ENCODE data around the gene RPN2.

The RPN2 gene

DNA sequence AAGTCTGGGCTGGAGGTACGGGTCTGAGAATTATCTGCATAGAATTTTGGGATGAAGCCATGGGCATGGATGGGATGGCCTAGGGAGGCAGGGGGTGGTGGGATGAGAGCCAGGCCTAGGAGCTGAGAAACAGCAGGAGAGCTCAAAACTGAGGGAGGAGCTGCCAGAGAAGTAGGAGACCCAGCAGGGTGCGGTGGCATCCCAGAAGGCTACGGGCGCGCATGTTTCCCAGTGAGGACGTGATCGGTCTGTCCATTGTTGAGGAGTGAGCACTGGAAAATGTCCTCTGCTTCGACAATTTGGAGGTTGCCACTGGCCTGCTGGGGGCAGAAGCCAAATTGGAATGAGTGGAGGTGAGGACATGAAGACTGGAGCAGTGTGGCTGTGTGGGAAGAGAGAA is 14.7 kb downstream of the RPN2 start:
- H3K4me1 Mint-ChIP-seq, result peaks cover 52% of the 10 kb centered on the region
- DNase-seq (ENCODE audit: low spot score in 2 of 2) (no peak), ATAC-seq (ENCODE audit: low read depth) (no peak)
- H3K36me3 Mint-ChIP-seq, result peaks cover 16% of the 10 kb centered on the region
- no peaks in the 10 kb centered on the region for H3K27me3 Mint-ChIP-seq
- H3K27ac Mint-ChIP-seq, result no peak overlapping the region
- H3K4me3 Mint-ChIP-seq, result no peak overlapping the region
- no peaks in the 10 kb centered on the region for H3K9me3 Mint-ChIP-seq

DNA sequence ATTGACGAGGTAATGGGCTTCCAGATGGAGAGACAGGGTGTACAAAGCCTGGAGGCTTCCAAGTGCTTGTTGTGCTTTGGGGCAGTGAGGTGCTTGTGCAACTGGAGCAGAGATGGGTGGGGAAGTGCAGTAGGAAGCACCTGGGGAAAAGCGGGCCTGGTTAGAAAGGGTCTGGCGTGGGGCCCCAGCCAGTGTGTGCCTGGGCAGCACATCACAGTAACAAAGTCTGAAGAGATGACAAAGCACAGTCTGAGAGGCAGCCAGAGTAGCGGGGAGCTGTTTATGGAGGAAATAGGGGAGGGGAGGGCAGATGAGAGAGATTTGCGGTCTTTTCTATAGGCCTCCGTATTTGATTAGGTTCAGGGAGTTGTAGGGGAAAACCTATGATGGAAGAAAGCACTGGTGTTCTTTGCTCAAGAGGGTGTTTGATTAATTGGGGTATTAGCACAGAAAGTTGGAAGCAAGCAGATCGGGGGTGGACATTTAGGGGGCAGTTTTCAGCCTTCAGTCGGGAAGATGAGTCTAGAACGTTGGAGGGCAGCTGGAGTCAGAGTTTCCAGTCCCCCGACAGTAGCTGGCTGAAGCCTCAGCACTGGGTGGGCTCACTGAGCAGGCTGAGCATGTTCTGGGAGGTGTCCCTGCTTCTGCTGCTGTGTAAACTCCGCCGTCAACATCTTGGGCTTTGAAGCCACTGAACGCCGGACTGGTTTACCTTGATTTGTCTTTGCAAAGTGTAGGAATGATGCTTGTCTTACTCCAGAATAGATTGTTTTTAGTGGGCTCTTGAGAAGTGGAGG is 15.7 kb downstream of the RPN2 start:
- H3K27ac Mint-ChIP-seq, result no peak overlapping the region
- no peak overlapping the region for H3K4me3 Mint-ChIP-seq
- H3K9me3 Mint-ChIP-seq, result no peaks in the 10 kb centered on the region
- ATAC-seq (ENCODE audit: low read depth) (no peak), DNase-seq (ENCODE audit: low spot score in 2 of 2) (no peak)
- H3K4me1 Mint-ChIP-seq, result peaks cover 44% of the 10 kb centered on the region
- H3K27me3 Mint-ChIP-seq, result no peaks in the 10 kb centered on the region
- H3K36me3 Mint-ChIP-seq, result peaks cover 19% of the 10 kb centered on the region

DNA sequence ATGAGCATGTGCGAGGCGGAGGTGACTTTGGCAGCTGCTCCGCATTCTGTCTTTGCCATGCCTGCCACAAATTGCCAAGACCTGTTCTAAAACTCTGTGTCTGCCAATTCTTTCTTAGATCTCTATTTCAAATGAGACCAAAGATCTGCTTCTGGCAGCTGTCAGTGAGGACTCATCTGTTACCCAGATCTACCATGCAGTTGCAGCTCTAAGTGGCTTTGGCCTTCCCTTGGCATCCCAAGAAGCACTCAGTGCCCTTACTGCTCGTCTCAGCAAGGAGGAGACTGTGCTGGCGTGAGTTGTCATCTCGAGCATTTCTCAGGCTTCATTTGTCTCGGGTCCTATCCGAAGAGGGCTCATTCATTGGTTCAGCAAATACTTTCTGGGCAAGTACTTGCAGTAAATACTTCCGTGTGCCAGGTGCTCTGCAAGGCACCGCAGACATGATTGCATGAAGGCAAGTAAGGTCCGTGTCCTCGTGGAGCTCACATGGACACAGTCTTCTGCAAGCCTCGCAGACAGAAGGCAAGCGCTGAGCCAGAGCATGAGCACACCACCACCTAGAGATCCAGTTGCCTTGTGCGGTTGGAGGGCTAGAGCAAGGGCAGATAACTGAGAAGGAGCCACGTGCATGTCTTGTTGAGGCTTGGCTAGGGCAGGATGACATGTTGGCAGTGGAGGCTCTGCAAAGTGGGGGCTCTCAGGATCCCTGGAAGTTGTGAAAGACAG is 20.0 kb downstream of the RPN2 start:
- no peaks in the 10 kb centered on the region for H3K9me3 Mint-ChIP-seq
- no peak overlapping the region for H3K27ac Mint-ChIP-seq
- H3K27me3 Mint-ChIP-seq, result no peaks in the 10 kb centered on the region
- H3K36me3 Mint-ChIP-seq, result peaks cover 14% of the 10 kb centered on the region
- DNase-seq (ENCODE audit: low spot score in 2 of 2) (no peak), ATAC-seq (ENCODE audit: low read depth) (no peak)
- no peak overlapping the region for H3K4me3 Mint-ChIP-seq
- peaks cover 19% of the 10 kb centered on the region for H3K4me1 Mint-ChIP-seq

GRCh38 chr20:37200376-37200775 is 21.2 kb downstream of the RPN2 start:
- Mint-ChIP-seq H3K36me3 (peaks cover 26% of the 10 kb centered on the region), H3K4me1 (peaks cover 10% of the 10 kb centered on the region), H3K4me3 (no peak overlapping the region), H3K9me3 (no peaks in the 10 kb centered on the region), H3K27ac (no peak overlapping the region), H3K27me3 (no peaks in the 10 kb centered on the region)
- ATAC-seq (ENCODE audit: low read depth) (no peak), DNase-seq (ENCODE audit: low spot score in 2 of 2) (no peak)

DNA sequence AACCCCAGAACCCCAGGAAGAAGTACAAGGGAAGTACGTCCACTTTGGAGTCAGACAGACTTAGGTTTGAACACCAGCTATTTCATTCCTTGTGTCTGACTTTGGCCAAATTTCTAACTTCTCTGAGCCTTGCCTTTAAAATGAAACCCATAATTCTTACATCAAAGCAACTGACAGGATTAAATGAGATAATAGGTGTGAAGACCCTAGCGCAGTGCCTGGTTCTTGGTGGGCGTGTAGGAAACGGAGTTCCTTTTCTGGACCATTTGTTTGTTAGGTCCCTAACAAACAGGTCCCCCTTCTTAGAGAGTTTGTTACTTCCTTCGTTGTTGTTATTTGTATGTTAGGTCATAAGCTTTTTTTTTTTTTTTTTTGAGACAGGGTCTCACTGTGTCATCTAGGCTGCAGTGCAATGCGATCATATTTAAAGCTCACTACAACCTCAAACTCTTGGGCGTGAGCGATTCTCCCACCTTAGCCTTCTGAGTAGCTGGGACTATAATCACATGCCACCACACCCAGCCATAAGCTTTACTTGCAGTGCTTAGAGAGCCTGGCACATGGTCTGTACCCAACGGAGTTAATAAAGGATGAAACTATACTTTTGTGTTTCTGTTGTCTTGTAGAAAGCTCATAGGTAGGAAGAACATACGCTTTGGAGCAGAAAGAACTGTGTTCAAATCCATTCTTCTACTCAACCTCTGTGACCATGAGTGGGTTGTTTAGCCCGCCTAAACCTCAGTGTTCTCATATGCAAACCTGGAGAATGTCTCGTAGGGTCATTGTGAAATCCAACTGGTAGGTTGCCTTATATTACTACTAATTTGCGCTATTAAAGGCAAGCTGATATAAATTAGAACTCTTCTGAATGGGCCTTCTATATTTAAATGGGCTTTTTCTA is 22.0 kb downstream of the RPN2 start:
- Mint-ChIP-seq H3K4me1 (peaks cover 9% of the 10 kb centered on the region), H3K9me3 (no peaks in the 10 kb centered on the region), H3K36me3 (peaks cover 28% of the 10 kb centered on the region)

GRCh38 chr20:37201827-37202162 is 22.7 kb downstream of the RPN2 start:
- ATAC-seq (ENCODE audit: low read depth), result no peak
- no peak for DNase-seq (ENCODE audit: low spot score in 2 of 2)
- Mint-ChIP-seq H3K27me3 (no peaks in the 10 kb centered on the region), H3K27ac (no peak overlapping the region), H3K4me1 (peaks cover 7% of the 10 kb centered on the region), H3K9me3 (no peaks in the 10 kb centered on the region), H3K4me3 (no peak overlapping the region), H3K36me3 (peaks cover 28% of the 10 kb centered on the region)

More for the DNA sequence above, 22.0 kb downstream of the RPN2 start:
- Mint-ChIP-seq H3K4me3 (no peak overlapping the region), H3K27ac (no peak overlapping the region), H3K27me3 (no peaks in the 10 kb centered on the region)
- DNase-seq (ENCODE audit: low spot score in 2 of 2) (no peak), ATAC-seq (ENCODE audit: low read depth) (no peak)

- Mint-ChIP-seq H3K9me3 (no peaks in the 10 kb centered on the region), H3K4me1 (peaks cover 2% of the 10 kb centered on the region), H3K27me3 (no peaks in the 10 kb centered on the region), H3K27ac (no peak overlapping the region), H3K36me3 (peaks cover 33% of the 10 kb centered on the region), H3K4me3 (no peak overlapping the region)
- ATAC-seq (ENCODE audit: low read depth) (peak; percentile 34), DNase-seq (ENCODE audit: low spot score in 2 of 2) (no peak)
Observed at GRCh38 chr20:37202267-37202943, 23.3 kb downstream of the RPN2 start.

DNA sequence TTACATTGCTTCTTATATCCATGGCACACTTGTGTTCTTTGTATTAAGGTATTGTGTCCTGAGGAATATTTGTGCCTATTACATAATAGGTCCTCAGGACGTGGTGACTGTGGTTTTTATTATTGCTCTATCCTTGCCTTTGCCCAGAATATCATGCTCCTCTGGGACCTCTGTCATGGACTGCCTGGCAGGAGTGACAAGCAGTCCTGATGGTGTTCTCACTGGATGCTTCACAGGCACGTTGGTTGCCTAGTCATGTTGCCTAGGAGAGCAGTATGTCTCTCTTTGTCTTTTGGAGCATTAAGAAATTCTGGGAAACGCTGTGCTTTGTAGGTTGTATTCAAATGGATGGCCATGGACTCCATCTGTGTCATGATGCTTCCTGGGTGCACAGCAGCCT is 24.9 kb downstream of the RPN2 start:
- H3K4me3 Mint-ChIP-seq, result no peak overlapping the region
- ATAC-seq (ENCODE audit: low read depth), result no peak
- peaks cover 2% of the 10 kb centered on the region for H3K4me1 Mint-ChIP-seq
- H3K27ac Mint-ChIP-seq, result no peak overlapping the region
- peaks cover 39% of the 10 kb centered on the region for H3K36me3 Mint-ChIP-seq
- no peak for DNase-seq (ENCODE audit: low spot score in 2 of 2)
- H3K9me3 Mint-ChIP-seq, result no peaks in the 10 kb centered on the region
- H3K27me3 Mint-ChIP-seq, result no peaks in the 10 kb centered on the region

- H3K4me3 Mint-ChIP-seq, result no peak overlapping the region
- H3K9me3 Mint-ChIP-seq, result no peaks in the 10 kb centered on the region
- ATAC-seq (ENCODE audit: low read depth) (no peak), DNase-seq (ENCODE audit: low spot score in 2 of 2) (no peak)
- H3K4me1 Mint-ChIP-seq, result peaks cover 2% of the 10 kb centered on the region
- H3K36me3 Mint-ChIP-seq, result peaks cover 35% of the 10 kb centered on the region
- no peaks in the 10 kb centered on the region for H3K27me3 Mint-ChIP-seq
- no peak overlapping the region for H3K27ac Mint-ChIP-seq
Observed at GRCh38 chr20:37205130-37205529, 26.0 kb downstream of the RPN2 start.

DNA sequence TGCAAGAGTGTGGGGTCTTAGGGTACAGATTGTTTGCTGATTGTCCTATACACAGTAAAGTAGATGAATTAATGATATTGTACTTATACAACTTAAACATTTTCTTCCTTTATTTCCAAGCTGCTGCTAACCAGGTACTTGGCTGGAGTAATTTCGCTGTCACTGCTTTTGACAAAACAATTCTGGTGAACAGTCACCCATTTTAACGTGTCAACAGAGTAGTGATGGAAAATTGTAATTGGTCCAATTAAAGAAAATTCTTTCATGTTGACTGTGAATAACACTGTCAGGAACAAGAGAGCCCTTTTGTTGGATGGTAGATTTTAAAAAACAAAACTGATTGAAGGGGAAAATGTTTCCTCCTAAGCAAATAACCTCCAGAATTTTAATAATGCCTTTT is 26.7 kb downstream of the RPN2 start:
- Mint-ChIP-seq H3K4me3 (no peak overlapping the region), H3K27ac (no peak overlapping the region), H3K4me1 (peaks cover 2% of the 10 kb centered on the region), H3K36me3 (peaks cover 33% of the 10 kb centered on the region), H3K27me3 (no peaks in the 10 kb centered on the region), H3K9me3 (no peaks in the 10 kb centered on the region)
- no peak for DNase-seq (ENCODE audit: low spot score in 2 of 2)
- ATAC-seq (ENCODE audit: low read depth), result no peak

DNA sequence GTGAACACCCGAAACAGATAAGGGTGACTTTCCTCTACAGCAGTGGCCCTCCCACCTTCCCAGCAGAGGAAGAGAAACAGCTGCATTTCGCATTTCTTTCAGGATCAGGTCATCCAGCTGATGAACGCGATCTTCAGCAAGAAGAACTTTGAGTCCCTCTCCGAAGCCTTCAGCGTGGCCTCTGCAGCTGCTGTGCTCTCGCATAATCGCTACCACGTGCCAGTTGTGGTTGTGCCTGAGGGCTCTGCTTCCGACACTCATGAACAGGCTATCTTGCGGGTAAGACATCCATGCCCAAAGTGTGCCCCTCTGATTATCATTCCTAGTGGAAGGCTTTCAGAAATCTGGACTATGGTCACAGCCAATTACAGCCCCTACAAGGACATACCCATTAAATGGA is 28.0 kb downstream of the RPN2 start:
- Mint-ChIP-seq H3K4me3 (no peak overlapping the region), H3K9me3 (no peaks in the 10 kb centered on the region), H3K36me3 (peaks cover 32% of the 10 kb centered on the region), H3K27me3 (no peaks in the 10 kb centered on the region), H3K4me1 (peaks cover 1% of the 10 kb centered on the region), H3K27ac (no peak overlapping the region)
- ATAC-seq (ENCODE audit: low read depth) (no peak), DNase-seq (ENCODE audit: low spot score in 2 of 2) (no peak)

DNA sequence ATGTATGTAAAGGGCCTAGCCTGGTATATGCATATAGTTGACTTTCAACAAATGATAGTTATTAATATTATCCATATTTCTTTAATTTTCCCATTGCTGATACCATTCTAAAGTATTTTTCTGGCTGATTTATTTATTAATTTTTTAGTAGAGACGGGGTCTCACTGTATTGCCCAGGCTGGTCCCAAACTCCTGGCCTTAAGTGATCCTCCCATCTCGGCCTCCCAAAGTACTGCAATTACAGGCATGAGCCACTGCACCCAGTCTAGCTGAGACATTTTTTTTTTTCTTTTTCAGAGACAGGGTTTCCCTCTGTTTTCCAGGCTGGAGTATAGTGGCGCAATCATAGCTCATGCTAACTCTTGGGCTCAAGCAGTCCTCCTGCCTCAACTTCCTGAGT is 30.1 kb downstream of the RPN2 start:
- H3K4me1 Mint-ChIP-seq, result no peaks in the 10 kb centered on the region
- peaks cover 36% of the 10 kb centered on the region for H3K36me3 Mint-ChIP-seq
- H3K27ac Mint-ChIP-seq, result no peak overlapping the region
- DNase-seq (ENCODE audit: low spot score in 2 of 2), result no peak
- no peaks in the 10 kb centered on the region for H3K9me3 Mint-ChIP-seq
- ATAC-seq (ENCODE audit: low read depth), result no peak
- no peak overlapping the region for H3K4me3 Mint-ChIP-seq
- no peaks in the 10 kb centered on the region for H3K27me3 Mint-ChIP-seq

GRCh38 chr20:37209661-37210314 is 30.7 kb downstream of the RPN2 start:
- H3K36me3 Mint-ChIP-seq, result peaks cover 34% of the 10 kb centered on the region
- H3K9me3 Mint-ChIP-seq, result no peaks in the 10 kb centered on the region
- no peaks in the 10 kb centered on the region for H3K4me1 Mint-ChIP-seq
- no peak for ATAC-seq (ENCODE audit: low read depth)
- no peak overlapping the region for H3K27ac Mint-ChIP-seq
- H3K4me3 Mint-ChIP-seq, result no peak overlapping the region
- H3K27me3 Mint-ChIP-seq, result no peaks in the 10 kb centered on the region
- DNase-seq (ENCODE audit: low spot score in 2 of 2), result no peak
